ENCODE results near the gene WDR90.

The WDR90 gene

GRCh38 chr16:645852-646678 lies 3.1 kb upstream of the WDR90 start:
- peak overlapping the region; percentile 64 for H3K27ac Mint-ChIP-seq
- peaks cover 18% of the 10 kb centered on the region for H3K27me3 Mint-ChIP-seq (ENCODE audit: low read depth, poor library complexity)
- DNase-seq, result no peak
- peaks cover 34% of the 10 kb centered on the region for H3K4me1 Mint-ChIP-seq
- no peak for TF ChIP-seq CTCF (IDR thresholded peaks at IDR 0.05)
- no peaks in the 10 kb centered on the region for H3K9me3 Mint-ChIP-seq
- H3K36me3 Mint-ChIP-seq (ENCODE audit: low read depth), result peaks cover 6% of the 10 kb centered on the region
- H3K4me3 Mint-ChIP-seq, result no peak overlapping the region

GRCh38 chr16:646679-647172 lies 2.4 kb upstream of the WDR90 start:
- H3K4me1 Mint-ChIP-seq, result peaks cover 34% of the 10 kb centered on the region
- no peak overlapping the region for H3K27ac Mint-ChIP-seq
- H3K4me3 Mint-ChIP-seq, result no peak overlapping the region
- peaks cover 18% of the 10 kb centered on the region for H3K27me3 Mint-ChIP-seq (ENCODE audit: low read depth, poor library complexity)
- DNase-seq, result no peak
- H3K9me3 Mint-ChIP-seq, result no peaks in the 10 kb centered on the region
- no peak for TF ChIP-seq CTCF (IDR thresholded peaks at IDR 0.05)
- peaks cover 6% of the 10 kb centered on the region for H3K36me3 Mint-ChIP-seq (ENCODE audit: low read depth)

GRCh38 chr16:647173-647902 lies 1.8 kb upstream of the WDR90 start:
- H3K36me3 Mint-ChIP-seq (ENCODE audit: low read depth), result peaks cover 6% of the 10 kb centered on the region
- TF ChIP-seq CTCF (IDR thresholded peaks at IDR 0.05), result no peak
- H3K4me3 Mint-ChIP-seq, result no peak overlapping the region
- no peaks in the 10 kb centered on the region for H3K9me3 Mint-ChIP-seq
- H3K27me3 Mint-ChIP-seq (ENCODE audit: low read depth, poor library complexity), result peaks cover 18% of the 10 kb centered on the region
- no peak for DNase-seq
- H3K27ac Mint-ChIP-seq, result no peak overlapping the region
- peaks cover 34% of the 10 kb centered on the region for H3K4me1 Mint-ChIP-seq

- no peaks in the 10 kb centered on the region for H3K9me3 Mint-ChIP-seq
- no peak for DNase-seq
- H3K4me1 Mint-ChIP-seq, result peaks cover 34% of the 10 kb centered on the region
- H3K36me3 Mint-ChIP-seq (ENCODE audit: low read depth), result peaks cover 6% of the 10 kb centered on the region
- peak overlapping the region; percentile 77 for H3K4me3 Mint-ChIP-seq
- peak; percentile 39 for TF ChIP-seq CTCF (IDR thresholded peaks at IDR 0.05)
- peaks cover 11% of the 10 kb centered on the region for H3K27me3 Mint-ChIP-seq (ENCODE audit: low read depth, poor library complexity)
- peak overlapping the region; percentile 64 for H3K27ac Mint-ChIP-seq
Measured at GRCh38 chr16:648071-648780, 939 bp upstream of the WDR90 start.

GRCh38 chr16:649631-650030 lies 466 bp downstream of the WDR90 start:
- Mint-ChIP-seq H3K4me3 (peak overlapping the region; percentile 76), H3K27ac (no peak overlapping the region), H3K4me1 (peaks cover 28% of the 10 kb centered on the region), H3K36me3 (ENCODE audit: low read depth) (peaks cover 2% of the 10 kb centered on the region), H3K27me3 (ENCODE audit: low read depth, poor library complexity) (no peaks in the 10 kb centered on the region), H3K9me3 (no peaks in the 10 kb centered on the region)
- DNase-seq, result no peak
- no peak for TF ChIP-seq CTCF (IDR thresholded peaks at IDR 0.05)

Data from nephron progenitor cell (in vitro differentiated cells).